CD4-positive, alpha-beta T cell treated with Interleukin-6 at 100 ng/mL for 8 hours (primary cell): ENCODE data around the gene FAM216B.

ENCODE experiments used
- DNase-seq: peaks from one replicate; pipeline ENCODE4 v3.0.0-alpha.2; 2020; ENCODE audit warnings: mixed read lengths, low spot score

The FAM216B gene

GRCh38 chr13:42834946-42835345 is 53.6 kb downstream of the FAM216B start:
- DNase-seq = no peak

- no peak for DNase-seq
These were observed 55.7 kb downstream of the FAM216B start for GRCh38 chr13:42836930-42837690.
